Naive thymus-derived CD4-positive, alpha-beta T cell (primary cell): Measurements from ENCODE around the gene HEMK1. TPM values are rescaled to one million over a fixed set of nuclear protein-coding genes. Genes with fewer than 3 reads are reported as not detected.

Source experiments
- ATAC-seq: fragments of 150-1000 bp; cut with Tn5 transposase; 2 replicates; pipeline ENCODE4 v1.10.0; 2021; ENCODE audit warnings: mild to moderate bottlenecking, moderate library complexity
- CTCF ChIA-PET: fragments of 350-600 bp; sonication (Branson Sonifier 250); formaldehyde crosslinking; loops from one replicate; lab custom pipeline; 2021; ENCODE audit warnings: antibody characterized with exemption; lab: Charles Lee
- POLR2A ChIA-PET: fragments of 350-600 bp; sonication (Branson Sonifier 250); formaldehyde crosslinking; loops from one replicate; lab custom pipeline; 2021; ENCODE audit warnings: antibody characterized with exemption, inconsistent platforms; lab: Charles Lee
- DNase-seq, 9 donors: peaks; one replicate each; pipeline versions ENCODE4 v3.0.0 to v3.0.0-alpha.2; 2020 to 2022; ENCODE audit warnings: mixed read lengths in 1 of 9
- H3K27ac ChIP-seq: one replicate; pipeline ENCODE4 v1.7.0; 2013; ENCODE audit warnings: mild to moderate bottlenecking, low read depth, low read length, moderate library complexity
- H3K27me3 ChIP-seq, 2 donors: one replicate each; pipeline ENCODE4 v1.7.0; 2013; ENCODE audit warnings: low read length in 2 of 2, mild to moderate bottlenecking in 2 of 2, moderate library complexity in 2 of 2; ENCODE audit not compliant: control insufficient read depth in 2 of 2, insufficient read depth in 2 of 2
- H3K36me3 ChIP-seq, 3 experiments: 1 replicate in 2 of 3; 2 replicates in 1 of 3; pipeline ENCODE4 v1.7.0; 2013; ENCODE audit warnings: low read length in 3 of 3, mild to moderate bottlenecking in 3 of 3, moderate library complexity in 1 of 3; ENCODE audit not compliant: insufficient read depth in 3 of 3, control insufficient read depth in 2 of 3
- H3K4me1 ChIP-seq, 2 donors: one replicate each; pipeline ENCODE4 v1.7.0; 2013; ENCODE audit warnings: low read length in 2 of 2, mild to moderate bottlenecking in 2 of 2, moderate library complexity in 1 of 2; ENCODE audit not compliant: control insufficient read depth in 2 of 2, insufficient read depth in 2 of 2
- H3K4me3 ChIP-seq: 2 replicates; pipeline ENCODE4 v1.7.0; 2013; ENCODE audit warnings: mild to moderate bottlenecking, low read length
- H3K9me3 ChIP-seq, 3 experiments: 1 replicate in 2 of 3; 2 replicates in 1 of 3; pipeline ENCODE4 v1.7.0; 2013; ENCODE audit warnings: low read length in 3 of 3; ENCODE audit not compliant: control insufficient read depth in 2 of 3
- H3K27ac Mint-ChIP-seq, 9 donors: one replicate each; pipeline ENCODE4 v1.8.0; 2020 to 2022; ENCODE audit warnings: mixed read lengths in 9 of 9, mild to moderate bottlenecking in 8 of 9, moderate library complexity in 5 of 9, inconsistent platforms in 2 of 9
- H3K27me3 Mint-ChIP-seq, 5 donors: one replicate each; pipeline ENCODE4 v1.8.0; 2021 to 2022; ENCODE audit warnings: mixed read lengths in 5 of 5, mild to moderate bottlenecking in 1 of 5
- H3K36me3 Mint-ChIP-seq, 5 donors: one replicate each; pipeline ENCODE4 v1.8.0; 2020 to 2022; ENCODE audit warnings: mixed read lengths in 5 of 5, mild to moderate bottlenecking in 3 of 5, inconsistent platforms in 1 of 5
- H3K4me1 Mint-ChIP-seq, 7 donors: one replicate each; pipeline ENCODE4 v1.8.0; 2020 to 2022; ENCODE audit warnings: mixed read lengths in 7 of 7, mild to moderate bottlenecking in 3 of 7, inconsistent platforms in 1 of 7
- H3K4me3 Mint-ChIP-seq, 10 donors: one replicate each; pipeline ENCODE4 v1.8.0; 2020 to 2022; ENCODE audit warnings: mild to moderate bottlenecking in 10 of 10, mixed read lengths in 10 of 10, moderate library complexity in 6 of 10, inconsistent platforms in 2 of 10
- H3K9me3 Mint-ChIP-seq, 11 donors: one replicate each; pipeline ENCODE4 v1.8.0; 2020 to 2022; ENCODE audit warnings: mixed read lengths in 11 of 11, mild to moderate bottlenecking in 4 of 11, inconsistent platforms in 1 of 11, moderate library complexity in 1 of 11
- intact Hi-C, 2 donors: fragments of 100-400 bp; cut with micrococcal nuclease; formaldehyde crosslinking; loops; one replicate each; pipeline ENCODE4 v1.15.1; 2023
- polyA plus RNA-seq, 2 donors: library from polyadenylated mRNA; unstranded; fragments of 300-500 nt; fragmentation: Illumina TruSeq; gene quantifications; one replicate each; pipeline ENCODE4 v1.2.3, GENCODE V29; 2021
- total RNA-seq, 6 experiments: library from RNA in 5 of 6; stranded (reverse) in 5 of 6; gene quantifications; 1 replicate in 5 of 6; 2 replicates in 1 of 6; pipeline ENCODE4 v1.2.3 and lab custom pipeline; 2021 to 2026

HEMK1 gene
- total and polyA plus RNA-seq, 7 experiments from 2014 or later, result 32.1 to 71.1 (median 40.1) TPM

DNA sequence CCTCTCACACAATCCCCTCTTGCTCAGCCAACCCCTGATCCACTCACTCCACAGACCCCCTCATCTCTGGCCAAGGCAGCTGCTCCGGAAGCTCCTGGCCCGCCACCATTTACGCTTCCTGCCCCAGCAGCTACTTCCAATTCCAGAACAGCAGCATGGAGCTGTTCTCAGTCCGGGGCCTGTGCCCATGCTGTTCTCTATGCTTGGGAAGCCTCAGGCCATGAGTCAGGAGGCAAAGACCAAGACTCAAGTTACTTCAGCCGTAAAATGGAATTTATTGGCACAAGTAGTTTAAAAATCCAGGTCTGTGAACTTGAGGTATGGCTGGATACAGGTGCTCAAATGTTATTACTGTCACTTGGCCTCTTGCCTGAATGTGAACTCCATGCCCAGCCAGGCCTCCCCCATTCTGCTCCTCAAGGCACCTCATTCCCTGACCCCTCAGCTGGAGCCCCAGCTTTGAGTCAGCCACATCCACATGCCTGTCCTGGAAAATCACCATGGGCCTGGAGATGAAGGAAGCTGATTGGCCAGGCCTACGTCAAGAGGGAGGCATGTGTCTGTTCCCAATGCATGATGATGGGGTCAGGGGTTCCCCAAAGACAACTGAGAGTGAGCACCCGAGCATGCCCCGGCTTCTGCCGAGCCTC, 34.5 kb upstream of the HEMK1 start:
- CTCF ChIA-PET, result interaction anchor here (0.9 kb wide), 1 partner anchor 9 kb away, joined by 3 read pairs; no protein-coding TSS in a partner anchor
- Mint-ChIP-seq H3K27me3 (peaks cover 2 to 56% (median 9%) of the 10 kb centered on the region in 5 donors), H3K9me3 (peaks cover 0 to 2% (median 0%) of the 10 kb centered on the region in 11 donors), H3K4me3 (no peak overlapping the region), H3K4me1 (peaks cover 0 to 3% (median 0%) of the 10 kb centered on the region in 7 donors), H3K27ac (no peak overlapping the region), H3K36me3 (no peaks in the 10 kb centered on the region)
- Histone ChIP-seq H3K36me3 (no peaks in the 10 kb centered on the region), H3K27me3 (no peaks in the 10 kb centered on the region), H3K27ac (no peak overlapping the region), H3K4me1 (no peaks in the 10 kb centered on the region), H3K4me3 (no peak overlapping the region), H3K9me3 (no peaks in the 10 kb centered on the region)
- POLR2A ChIA-PET, result no interaction called here
- intact Hi-C loops, result no loop called here
- no peak for ATAC-seq
- DNase-seq, result no peak

GRCh38 chr3:50536471-50537180, 32.7 kb upstream of the HEMK1 start:
- H3K9me3 ChIP-seq, result no peaks in the 10 kb centered on the region
- Mint-ChIP-seq H3K27me3 (peaks cover 0 to 51% (median 7%) of the 10 kb centered on the region in 5 donors), H3K9me3 (peaks cover 0 to 2% (median 0%) of the 10 kb centered on the region in 11 donors), H3K4me1 (peaks cover 0 to 3% (median 0%) of the 10 kb centered on the region in 7 donors), H3K4me3 (no peak overlapping the region), H3K36me3 (no peaks in the 10 kb centered on the region), H3K27ac (no peak overlapping the region)
- no peak for ATAC-seq
- intact Hi-C loops, result no loop called here
- DNase-seq, result no peak
- no peaks in the 10 kb centered on the region for H3K36me3 ChIP-seq
- POLR2A ChIA-PET, result no interaction called here
- H3K27me3 ChIP-seq, result no peaks in the 10 kb centered on the region
- H3K4me3 ChIP-seq, result no peak overlapping the region
- CTCF ChIA-PET, result interaction anchor here (0.7 to 1.6 kb wide), 2 partner anchors 13 to 754 kb away, joined by 3 read pairs; no protein-coding TSS in a partner anchor
- no peak overlapping the region for H3K27ac ChIP-seq
- H3K4me1 ChIP-seq, result no peaks in the 10 kb centered on the region

GRCh38 chr3:50537421-50538129, 31.7 kb upstream of the HEMK1 start:
- Mint-ChIP-seq H3K4me3 (no peak overlapping the region), H3K27me3 (peaks cover 0 to 43% (median 0%) of the 10 kb centered on the region in 5 donors), H3K36me3 (no peaks in the 10 kb centered on the region), H3K27ac (peak overlapping the region in 1 of 9 donors; percentile 72), H3K4me1 (peaks cover 0 to 3% (median 0%) of the 10 kb centered on the region in 7 donors), H3K9me3 (peaks cover 0 to 2% (median 0%) of the 10 kb centered on the region in 11 donors)
- DNase-seq (no peak), ATAC-seq (no peak)
- Histone ChIP-seq H3K4me1 (no peaks in the 10 kb centered on the region), H3K9me3 (no peaks in the 10 kb centered on the region), H3K36me3 (no peaks in the 10 kb centered on the region), H3K27ac (no peak overlapping the region), H3K4me3 (no peak overlapping the region), H3K27me3 (no peaks in the 10 kb centered on the region)
- CTCF ChIA-PET, result interaction anchor here (0.7 to 1.6 kb wide), 2 partner anchors 12 to 753 kb away, joined by 3 read pairs; no protein-coding TSS in a partner anchor
- POLR2A ChIA-PET, result no interaction called here
- intact Hi-C loops, result no loop called here

GRCh38 chr3:50539356-50540286, 29.7 kb upstream of the HEMK1 start:
- no peak overlapping the region for H3K27ac Mint-ChIP-seq
- CTCF ChIA-PET, result interaction anchor here (0.9 to 1.6 kb wide), 3 partner anchors 9 to 104 kb away, joined by 3 to 8 read pairs (median 3); no protein-coding TSS in a partner anchor
- H3K9me3 Mint-ChIP-seq, result no peaks in the 10 kb centered on the region
- Histone ChIP-seq H3K4me1 (no peaks in the 10 kb centered on the region), H3K9me3 (no peaks in the 10 kb centered on the region), H3K36me3 (no peaks in the 10 kb centered on the region), H3K4me3 (no peak overlapping the region), H3K27me3 (no peaks in the 10 kb centered on the region), H3K27ac (no peak overlapping the region)
- H3K27me3 Mint-ChIP-seq, result peaks cover 0 to 37% (median 0%) of the 10 kb centered on the region in 5 donors
- POLR2A ChIA-PET, result no interaction called here
- no peaks in the 10 kb centered on the region for H3K36me3 Mint-ChIP-seq
- intact Hi-C loops, result no loop called here
- DNase-seq (no peak), ATAC-seq (no peak)
- H3K4me1 Mint-ChIP-seq, result peaks cover 0 to 3% (median 0%) of the 10 kb centered on the region in 7 donors
- H3K4me3 Mint-ChIP-seq, result no peak overlapping the region

DNA sequence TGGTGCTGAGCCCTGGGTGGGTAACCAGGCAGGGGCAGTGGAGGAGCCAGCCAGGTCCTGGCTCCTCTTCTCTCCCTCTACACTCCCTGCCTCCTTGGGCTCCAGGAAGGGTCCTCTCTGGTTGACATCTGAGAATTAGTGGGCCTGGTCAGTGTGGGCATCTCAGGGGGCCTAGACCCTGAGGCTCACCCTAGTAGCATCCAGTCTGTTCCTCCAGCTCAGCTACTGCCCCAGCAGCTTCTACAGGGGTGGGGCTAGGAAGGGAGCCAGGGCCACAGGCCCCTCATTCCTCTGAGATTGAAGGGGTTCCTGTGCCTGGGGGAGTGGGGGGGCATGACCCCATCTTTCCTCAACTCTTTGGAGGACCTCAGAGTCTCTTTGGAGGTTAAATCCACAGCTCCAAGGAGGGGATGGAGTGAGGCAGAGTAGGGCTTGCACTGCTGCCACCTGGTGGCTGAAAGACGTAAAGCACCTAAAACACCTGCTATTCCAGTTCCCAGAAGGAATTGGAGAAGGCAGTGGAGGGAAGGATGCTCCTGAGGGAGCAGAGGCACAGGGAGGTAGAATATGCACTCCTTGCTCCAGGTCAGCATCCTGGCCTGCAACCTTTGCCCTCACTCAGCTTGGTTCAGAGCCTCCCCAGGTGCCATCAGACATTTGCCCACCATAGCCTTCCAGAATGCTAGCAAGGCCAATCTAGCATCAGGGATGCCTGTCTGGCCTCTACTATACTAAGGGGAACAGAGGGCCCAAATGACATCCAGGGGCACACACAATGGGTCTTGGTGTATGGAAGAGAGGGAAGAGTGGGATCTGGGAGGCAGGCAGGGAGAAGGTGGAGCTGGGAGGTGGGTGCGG, 26.9 kb upstream of the HEMK1 start:
- CTCF ChIA-PET, result interaction anchor here (0.5 to 5.0 kb wide), 19 partner anchors 9 to 1687 kb away, joined by 3 to 46 read pairs (median 3); partner anchors contain the start of genes C3orf18, CYB561D2, NPRL2 and TUSC2
- peak; percentile 81 for ATAC-seq
- Mint-ChIP-seq H3K27me3 (peaks cover 0 to 36% (median 0%) of the 10 kb centered on the region in 5 donors), H3K27ac (no peak overlapping the region), H3K4me1 (peaks cover 0 to 5% (median 0%) of the 10 kb centered on the region in 7 donors), H3K4me3 (no peak overlapping the region), H3K36me3 (no peaks in the 10 kb centered on the region), H3K9me3 (no peaks in the 10 kb centered on the region)
- H3K9me3 ChIP-seq, result no peaks in the 10 kb centered on the region
- no peak overlapping the region for H3K27ac ChIP-seq
- no peaks in the 10 kb centered on the region for H3K27me3 ChIP-seq
- DNase-seq, result peak; percentile 22 to 68 (median 44)
- no peaks in the 10 kb centered on the region for H3K36me3 ChIP-seq
- intact Hi-C loops, result loop anchor here (1.0 kb wide), 4 partner anchors 106 to 221 kb away; no protein-coding TSS in a partner anchor
- H3K4me3 ChIP-seq, result no peak overlapping the region
- H3K4me1 ChIP-seq, result no peaks in the 10 kb centered on the region
- POLR2A ChIA-PET, result no interaction called here
